Measurements from ENCODE around the gene LRIT1.

GRCh38 chr10:84198206-84198915, 43.0 kb downstream of the LRIT1 start:
- TF ChIP-seq CTCF (conservative IDR thresholded peaks at IDR 0.05; ENCODE audit: low read length) (no peak), EZH2phosphoT487 (IDR thresholded peaks at IDR 0.05; ENCODE audit: borderline replicate concordance) (no peak)

Measured in Loucy (cell line).